GM23338 (cell line): ENCODE data around the gene SCFD1. TPM values are rescaled to one million over a fixed set of nuclear protein-coding genes. Genes with fewer than 3 reads are reported as not detected.

Experiments
- ATAC-seq: fragments of 200-7000 bp; cut with Tn5 transposase; 3 replicates; pipeline ENCODE4 v1.9.1; 2020
- DNase-seq: peaks from one replicate; pipeline ENCODE4 v3.0.0-alpha.2; 2015; ENCODE audit warnings: low spot score
- H2AFZ ChIP-seq: fragments of 200-600 bp; sonication (generic); 2 replicates; pipeline ENCODE4 v1.8.0; 2016; ENCODE audit warnings: antibody characterized with exemption, mild to moderate bottlenecking, moderate library complexity
- H3F3A ChIP-seq: fragments of 200-600 bp; sonication (generic); replicated peaks from 2 replicates; pipeline ENCODE4 v1.8.0; 2017; ENCODE audit warnings: antibody characterized with exemption, mixed run types, low read depth
- H3K27ac ChIP-seq: fragments of 200-600 bp; sonication (generic); 2 replicates; pipeline ENCODE4 v1.6.1; 2016; ENCODE audit warnings: low read depth
- H3K27me3 ChIP-seq: fragments of 200-600 bp; sonication (generic); 2 replicates; pipeline ENCODE4 v1.8.0; 2016; ENCODE audit warnings: mild to moderate bottlenecking, mixed run types, moderate library complexity; ENCODE audit not compliant: insufficient read depth
- H3K36me3 ChIP-seq: fragments of 200-600 bp; sonication (generic); 2 replicates; pipeline ENCODE4 v1.8.0; 2016; ENCODE audit warnings: mild to moderate bottlenecking; ENCODE audit not compliant: insufficient read depth
- H3K4me1 ChIP-seq: fragments of 200-600 bp; sonication (generic); 2 replicates; pipeline ENCODE4 v1.8.0; 2016; ENCODE audit warnings: mild to moderate bottlenecking, moderate library complexity; ENCODE audit not compliant: insufficient read depth
- H3K4me2 ChIP-seq: fragments of 200-600 bp; sonication (generic); 2 replicates; pipeline ENCODE4 v1.7.1; 2017; ENCODE audit warnings: mixed run types
- H3K4me3 ChIP-seq: fragments of 200-600 bp; sonication (generic); 2 replicates; pipeline ENCODE4 v1.6.1; 2016; ENCODE audit warnings: mixed run types
- H3K79me2 ChIP-seq: fragments of 200-600 bp; sonication (generic); replicated peaks from 2 replicates; pipeline ENCODE4 v1.8.0; 2017; ENCODE audit warnings: mild to moderate bottlenecking; ENCODE audit not compliant: insufficient read depth
- H3K9me2 ChIP-seq: fragments of 200-600 bp; sonication (generic); 2 replicates; pipeline ENCODE4 v1.8.0; 2017; ENCODE audit not compliant: insufficient read depth
- H4K20me1 ChIP-seq: fragments of 200-600 bp; sonication (generic); replicated peaks from 2 replicates; pipeline ENCODE4 v1.8.0; 2017; ENCODE audit warnings: mild to moderate bottlenecking; ENCODE audit not compliant: insufficient read depth
- H3K27ac Mint-ChIP-seq: 2 replicates; pipeline ENCODE4 v1.8.0; 2020; ENCODE audit warnings: inconsistent platforms, mild to moderate bottlenecking, moderate library complexity, mixed read lengths
- H3K27me3 Mint-ChIP-seq: 3 replicates; pipeline ENCODE4 v1.8.0; 2022; ENCODE audit warnings: low read depth, mild to moderate bottlenecking, moderate library complexity, mixed read lengths, inconsistent platforms; ENCODE audit not compliant: insufficient read depth, poor library complexity
- H3K36me3 Mint-ChIP-seq: 3 replicates; pipeline ENCODE4 v1.8.0; 2021; ENCODE audit warnings: low read depth, mild to moderate bottlenecking, inconsistent platforms, moderate library complexity, mixed read lengths
- H3K4me1 Mint-ChIP-seq: 3 replicates; pipeline ENCODE4 v1.8.0; 2020; ENCODE audit warnings: mild to moderate bottlenecking, inconsistent platforms, mixed read lengths
- H3K4me3 Mint-ChIP-seq: 3 replicates; pipeline ENCODE4 v1.8.0; 2021; ENCODE audit warnings: moderate library complexity, mild to moderate bottlenecking, inconsistent platforms, mixed read lengths
- H3K9me3 Mint-ChIP-seq: 3 replicates; pipeline ENCODE4 v1.8.0; 2020; ENCODE audit warnings: moderate library complexity, mild to moderate bottlenecking, inconsistent platforms, mixed read lengths
- EZH2 ChIP-seq: fragments of 200-600 bp; sonication (generic); IDR thresholded peaks from one replicate; pipeline ENCODE4 v1.8.0; 2017; ENCODE audit warnings: antibody characterized with exemption, mild to moderate bottlenecking, low read depth; ENCODE audit not compliant: unreplicated experiment
- EZH2phosphoT487 ChIP-seq: fragments of 200-600 bp; sonication (generic); IDR thresholded peaks from one replicate; pipeline ENCODE4 v1.8.1; 2018; ENCODE audit warnings: antibody characterized with exemption; ENCODE audit not compliant: unreplicated experiment
- JUNB ChIP-seq: IDR thresholded peaks from one replicate; pipeline ENCODE4 v1.6.1; 2016; ENCODE audit warnings: antibody characterized with exemption; ENCODE audit not compliant: unreplicated experiment
- NANOG ChIP-seq: IDR thresholded peaks from 2 replicates; pipeline ENCODE4 v1.6.1; 2016; ENCODE audit warnings: antibody characterized with exemption, borderline replicate concordance
- POLR2AphosphoS5 ChIP-seq: IDR thresholded peaks from 2 replicates; pipeline ENCODE4 v1.6.1; 2016; ENCODE audit warnings: antibody characterized with exemption, low read depth
- STAT1 ChIP-seq: IDR thresholded peaks from one replicate; pipeline ENCODE4 v1.6.1; 2016; ENCODE audit warnings: antibody characterized with exemption; ENCODE audit not compliant: unreplicated experiment
- ZNF331 ChIP-seq: fragments of 250-450 bp; sonication (Bioruptor Pico); IDR thresholded peaks from 2 replicates; pipeline ENCODE4 v1.5.0; 2020; ENCODE audit warnings: low read depth, mild to moderate bottlenecking, moderate library complexity
- polyA plus RNA-seq: library from polyadenylated mRNA; unstranded; fragments of >200 nt; fragmentation: Nextera tagmentation; extraction: Ambion mirVana; gene quantifications from 2 replicates; pipeline ENCODE4 v1.2.1, GENCODE V29; 2016
- total RNA-seq: library from RNA; depleted of rRNA; stranded (reverse); fragments of >200 nt; shearing (Covaris generic); gene quantifications from 2 replicates; pipeline ENCODE4 v1.2.3, GENCODE V29; 2014
- TF ChIP-seq, protein P1 (sequence below), 2 experiments: fragments of 200-600 bp in 1 of 2; sonication (generic) in 1 of 2; conservative IDR thresholded peaks; 2 replicates each; pipeline versions ENCODE4 v1.5.1 to v1.6.1; 2016 to 2017; ENCODE audit warnings: antibody characterized with exemption in 2 of 2, low read depth in 2 of 2, mild to moderate bottlenecking in 2 of 2, moderate library complexity in 1 of 2
- TF ChIP-seq, protein P2 (sequence below): fragments of 250-450 bp; sonication (Bioruptor Pico); IDR thresholded peaks from 2 replicates; pipeline ENCODE4 v1.5.0; 2020; ENCODE audit warnings: mild to moderate bottlenecking, moderate library complexity
- TF ChIP-seq, protein P3 (sequence below): IDR thresholded peaks from 2 replicates; pipeline ENCODE4 v1.6.1; 2016; ENCODE audit warnings: antibody characterized with exemption

SCFD1 gene
- total and polyA plus RNA-seq, 2 experiments from 2014 or later = 77.6 to 110 TPM

DNA sequence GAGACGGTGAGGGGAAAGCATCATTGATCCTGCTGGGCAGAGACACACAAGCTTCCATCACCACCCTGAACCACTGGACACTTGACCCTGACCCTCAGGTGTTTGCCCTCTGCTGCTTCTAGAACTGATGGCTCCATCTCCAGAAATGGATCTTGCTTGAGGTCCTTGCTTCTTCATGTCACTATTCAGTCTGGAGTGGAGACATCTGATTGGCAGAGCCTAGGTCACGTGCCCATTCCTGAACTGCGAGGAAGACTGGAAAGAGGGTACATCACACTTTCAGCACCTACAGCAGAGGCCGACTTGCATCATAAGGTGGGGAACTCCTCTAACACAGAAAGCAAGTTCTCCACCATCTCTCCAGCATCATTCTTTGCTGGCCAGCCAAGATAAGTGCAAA lies 145.5 kb downstream of the SCFD1 start:
- TF ChIP-seq POLR2AphosphoS5 = no peak
- no peak for TF ChIP-seq EZH2phosphoT487
- no peak for TF ChIP-seq NANOG
- TF ChIP-seq STAT1 = no peak
- TF ChIP-seq JUNB = no peak
- TF ChIP-seq, protein P1, sequence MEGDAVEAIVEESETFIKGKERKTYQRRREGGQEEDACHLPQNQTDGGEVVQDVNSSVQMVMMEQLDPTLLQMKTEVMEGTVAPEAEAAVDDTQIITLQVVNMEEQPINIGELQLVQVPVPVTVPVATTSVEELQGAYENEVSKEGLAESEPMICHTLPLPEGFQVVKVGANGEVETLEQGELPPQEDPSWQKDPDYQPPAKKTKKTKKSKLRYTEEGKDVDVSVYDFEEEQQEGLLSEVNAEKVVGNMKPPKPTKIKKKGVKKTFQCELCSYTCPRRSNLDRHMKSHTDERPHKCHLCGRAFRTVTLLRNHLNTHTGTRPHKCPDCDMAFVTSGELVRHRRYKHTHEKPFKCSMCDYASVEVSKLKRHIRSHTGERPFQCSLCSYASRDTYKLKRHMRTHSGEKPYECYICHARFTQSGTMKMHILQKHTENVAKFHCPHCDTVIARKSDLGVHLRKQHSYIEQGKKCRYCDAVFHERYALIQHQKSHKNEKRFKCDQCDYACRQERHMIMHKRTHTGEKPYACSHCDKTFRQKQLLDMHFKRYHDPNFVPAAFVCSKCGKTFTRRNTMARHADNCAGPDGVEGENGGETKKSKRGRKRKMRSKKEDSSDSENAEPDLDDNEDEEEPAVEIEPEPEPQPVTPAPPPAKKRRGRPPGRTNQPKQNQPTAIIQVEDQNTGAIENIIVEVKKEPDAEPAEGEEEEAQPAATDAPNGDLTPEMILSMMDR (conservative IDR thresholded peaks at IDR 0.05; ENCODE audit: low read depth in 2 of 2) = no peak
- no peak for TF ChIP-seq ZNF331 (CRISPR knock-in tag)
- TF ChIP-seq, protein P2, sequence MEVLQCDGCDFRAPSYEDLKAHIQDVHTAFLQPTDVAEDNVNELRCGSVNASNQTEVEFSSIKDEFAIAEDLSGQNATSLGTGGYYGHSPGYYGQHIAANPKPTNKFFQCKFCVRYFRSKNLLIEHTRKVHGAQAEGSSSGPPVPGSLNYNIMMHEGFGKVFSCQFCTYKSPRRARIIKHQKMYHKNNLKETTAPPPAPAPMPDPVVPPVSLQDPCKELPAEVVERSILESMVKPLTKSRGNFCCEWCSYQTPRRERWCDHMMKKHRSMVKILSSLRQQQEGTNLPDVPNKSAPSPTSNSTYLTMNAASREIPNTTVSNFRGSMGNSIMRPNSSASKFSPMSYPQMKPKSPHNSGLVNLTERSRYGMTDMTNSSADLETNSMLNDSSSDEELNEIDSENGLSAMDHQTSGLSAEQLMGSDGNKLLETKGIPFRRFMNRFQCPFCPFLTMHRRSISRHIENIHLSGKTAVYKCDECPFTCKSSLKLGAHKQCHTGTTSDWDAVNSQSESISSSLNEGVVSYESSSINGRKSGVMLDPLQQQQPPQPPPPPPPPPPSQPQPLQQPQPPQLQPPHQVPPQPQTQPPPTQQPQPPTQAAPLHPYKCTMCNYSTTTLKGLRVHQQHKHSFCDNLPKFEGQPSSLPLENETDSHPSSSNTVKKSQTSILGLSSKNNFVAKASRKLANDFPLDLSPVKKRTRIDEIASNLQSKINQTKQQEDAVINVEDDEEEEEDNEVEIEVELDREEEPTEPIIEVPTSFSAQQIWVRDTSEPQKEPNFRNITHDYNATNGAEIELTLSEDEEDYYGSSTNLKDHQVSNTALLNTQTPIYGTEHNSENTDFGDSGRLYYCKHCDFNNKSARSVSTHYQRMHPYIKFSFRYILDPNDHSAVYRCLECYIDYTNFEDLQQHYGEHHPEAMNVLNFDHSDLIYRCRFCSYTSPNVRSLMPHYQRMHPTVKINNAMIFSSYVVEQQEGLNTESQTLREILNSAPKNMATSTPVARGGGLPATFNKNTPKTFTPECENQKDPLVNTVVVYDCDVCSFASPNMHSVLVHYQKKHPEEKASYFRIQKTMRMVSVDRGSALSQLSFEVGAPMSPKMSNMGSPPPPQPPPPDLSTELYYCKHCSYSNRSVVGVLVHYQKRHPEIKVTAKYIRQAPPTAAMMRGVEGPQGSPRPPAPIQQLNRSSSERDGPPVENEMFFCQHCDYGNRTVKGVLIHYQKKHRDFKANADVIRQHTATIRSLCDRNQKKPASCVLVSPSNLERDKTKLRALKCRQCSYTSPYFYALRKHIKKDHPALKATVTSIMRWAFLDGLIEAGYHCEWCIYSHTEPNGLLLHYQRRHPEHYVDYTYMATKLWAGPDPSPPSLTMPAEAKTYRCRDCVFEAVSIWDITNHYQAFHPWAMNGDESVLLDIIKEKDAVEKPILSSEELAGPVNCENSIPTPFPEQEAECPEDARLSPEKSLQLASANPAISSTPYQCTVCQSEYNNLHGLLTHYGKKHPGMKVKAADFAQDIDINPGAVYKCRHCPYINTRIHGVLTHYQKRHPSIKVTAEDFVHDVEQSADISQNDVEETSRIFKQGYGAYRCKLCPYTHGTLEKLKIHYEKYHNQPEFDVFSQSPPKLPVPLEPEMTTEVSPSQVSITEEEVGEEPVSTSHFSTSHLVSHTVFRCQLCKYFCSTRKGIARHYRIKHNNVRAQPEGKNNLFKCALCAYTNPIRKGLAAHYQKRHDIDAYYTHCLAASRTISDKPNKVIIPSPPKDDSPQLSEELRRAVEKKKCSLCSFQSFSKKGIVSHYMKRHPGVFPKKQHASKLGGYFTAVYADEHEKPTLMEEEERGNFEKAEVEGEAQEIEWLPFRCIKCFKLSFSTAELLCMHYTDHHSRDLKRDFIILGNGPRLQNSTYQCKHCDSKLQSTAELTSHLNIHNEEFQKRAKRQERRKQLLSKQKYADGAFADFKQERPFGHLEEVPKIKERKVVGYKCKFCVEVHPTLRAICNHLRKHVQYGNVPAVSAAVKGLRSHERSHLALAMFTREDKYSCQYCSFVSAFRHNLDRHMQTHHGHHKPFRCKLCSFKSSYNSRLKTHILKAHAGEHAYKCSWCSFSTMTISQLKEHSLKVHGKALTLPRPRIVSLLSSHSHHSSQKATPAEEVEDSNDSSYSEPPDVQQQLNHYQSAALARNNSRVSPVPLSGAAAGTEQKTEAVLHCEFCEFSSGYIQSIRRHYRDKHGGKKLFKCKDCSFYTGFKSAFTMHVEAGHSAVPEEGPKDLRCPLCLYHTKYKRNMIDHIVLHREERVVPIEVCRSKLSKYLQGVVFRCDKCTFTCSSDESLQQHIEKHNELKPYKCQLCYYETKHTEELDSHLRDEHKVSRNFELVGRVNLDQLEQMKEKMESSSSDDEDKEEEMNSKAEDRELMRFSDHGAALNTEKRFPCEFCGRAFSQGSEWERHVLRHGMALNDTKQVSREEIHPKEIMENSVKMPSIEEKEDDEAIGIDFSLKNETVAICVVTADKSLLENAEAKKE (CRISPR knock-in tag) = no peak
- TF ChIP-seq EZH2 = no peak
- TF ChIP-seq, protein P3, sequence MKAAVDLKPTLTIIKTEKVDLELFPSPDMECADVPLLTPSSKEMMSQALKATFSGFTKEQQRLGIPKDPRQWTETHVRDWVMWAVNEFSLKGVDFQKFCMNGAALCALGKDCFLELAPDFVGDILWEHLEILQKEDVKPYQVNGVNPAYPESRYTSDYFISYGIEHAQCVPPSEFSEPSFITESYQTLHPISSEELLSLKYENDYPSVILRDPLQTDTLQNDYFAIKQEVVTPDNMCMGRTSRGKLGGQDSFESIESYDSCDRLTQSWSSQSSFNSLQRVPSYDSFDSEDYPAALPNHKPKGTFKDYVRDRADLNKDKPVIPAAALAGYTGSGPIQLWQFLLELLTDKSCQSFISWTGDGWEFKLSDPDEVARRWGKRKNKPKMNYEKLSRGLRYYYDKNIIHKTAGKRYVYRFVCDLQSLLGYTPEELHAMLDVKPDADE = no peak
- Mint-ChIP-seq H3K27me3 (no peaks in the 10 kb centered on the region), H3K36me3 (peaks cover 13% of the 10 kb centered on the region; the same call in 2 of the 3 replicates), H3K27ac (no peak overlapping the region), H3K4me3 (no peak overlapping the region), H3K4me1 (no peaks in the 10 kb centered on the region), H3K9me3 (peaks cover 19% of the 10 kb centered on the region)
- H3K36me3 ChIP-seq = peaks cover 10% of the 10 kb centered on the region; the same call in 1 of the 2 replicates
- H3F3A ChIP-seq = no peaks in the 10 kb centered on the region
- no peak overlapping the region for H3K4me3 ChIP-seq
- H4K20me1 ChIP-seq = no peaks in the 10 kb centered on the region
- ATAC-seq = no peak
- H3K27ac ChIP-seq = no peak overlapping the region
- no peaks in the 10 kb centered on the region for H3K79me2 ChIP-seq
- H3K9me2 ChIP-seq = no peaks in the 10 kb centered on the region
- DNase-seq = no peak
- H3K4me2 ChIP-seq = no peak overlapping the region
- no peaks in the 10 kb centered on the region for H3K27me3 ChIP-seq
- no peaks in the 10 kb centered on the region for H3K4me1 ChIP-seq
- no peak overlapping the region for H2AFZ ChIP-seq
